ENCODE results near the gene BBS1.

DNA sequence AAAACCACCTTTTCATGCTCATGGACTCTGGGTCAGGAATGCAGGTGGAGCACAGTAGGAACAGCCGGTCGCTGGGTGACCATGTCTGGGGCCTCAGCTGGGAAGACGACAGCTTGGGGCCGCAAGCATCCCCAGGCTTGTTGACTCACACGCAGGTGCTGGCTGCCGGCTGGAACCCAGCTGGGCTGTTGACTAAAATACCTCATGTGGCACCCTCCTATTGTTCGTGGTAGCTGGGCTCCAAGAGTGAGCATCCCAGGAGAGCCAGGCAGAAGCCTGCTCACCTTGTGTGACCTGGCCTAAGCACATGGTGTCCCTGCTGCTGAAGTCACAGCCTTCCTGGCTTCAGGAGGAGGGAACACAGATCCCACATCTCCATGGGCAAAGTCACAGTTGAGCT lies 20.8 kb upstream of the BBS1 start:
- TF ChIP-seq ZNF274 (IDR thresholded peaks at IDR 0.05; ENCODE audit: low read depth, low read length) (no peak), YY1 (IDR thresholded peaks at IDR 0.05; ENCODE audit: insufficient read depth, insufficient read length) (no peak)

Data from NT2/D1 (cell line).